HCT116 (cell line): ENCODE data around the gene OR2T10. TPM values are rescaled to one million over a fixed set of nuclear protein-coding genes. Genes with fewer than 3 reads are reported as not detected.

Experiments used
- ATAC-seq: fragments of 200-7000 bp; cut with Tn5 transposase; 2 replicates; pipeline ENCODE4 v1.9.1; 2020; ENCODE audit warnings: mild to moderate bottlenecking, moderate library complexity
- BruUV-seq: library from RNA; stranded (reverse); fragments of 400-500 nt; replicated peaks from 2 replicates; lab custom pipeline; 2021; lab: Mats Ljungman, UMichigan
- CTCF ChIA-PET: fragments of 300-600 bp; sonication (Branson Sonifier 250); formaldehyde crosslinking; loops from one replicate; lab custom pipeline; 2021; ENCODE audit warnings: antibody characterized with exemption; lab: Charles Lee
- POLR2A ChIA-PET: fragments of 300-600, 350-600 bp; sonication (Branson Sonifier 250); formaldehyde crosslinking; loops from one replicate; lab custom pipeline; 2021; ENCODE audit warnings: antibody characterized with exemption; lab: Charles Lee
- RAD21 ChIA-PET, 2 experiments: fragments of 300-600 bp; sonication (Branson Sonifier 250); formaldehyde crosslinking; loops; one replicate each; lab custom pipeline; 2023; ENCODE audit warnings: low total read pairs in 2 of 2; ENCODE audit not compliant: uncharacterized antibody in 2 of 2, unreplicated experiment in 2 of 2, low non-redundant PET in 1 of 2; lab: Charles Lee
- DNase-seq: peaks from one replicate; pipeline ENCODE4 v3.0.0-alpha.2; 2010; ENCODE audit warnings: low read depth, low spot score
- H2AFZ ChIP-seq: fragments of 200-600 bp; shearing (Covaris generic), sonication (generic); 2 replicates; pipeline ENCODE4 v1.6.1; 2017; ENCODE audit warnings: low read depth, mixed run types, mixed read lengths, antibody characterized with exemption, low read length; ENCODE audit not compliant: poor library complexity, severe bottlenecking
- H3K27ac ChIP-seq: 2 replicates; pipeline ENCODE4 v1.5.1; 2012; ENCODE audit warnings: low read depth, low read length
- H3K27me3 ChIP-seq: fragments of 200-600 bp; sonication (generic); 2 replicates; pipeline ENCODE4 v1.6.1; 2016; ENCODE audit warnings: mixed run types, low read length, mixed read lengths; ENCODE audit not compliant: insufficient read depth
- H3K36me3 ChIP-seq, 2 experiments: fragments of 200-500 bp in 1 of 2; fragments of 200-600 bp in 1 of 2; sonication (Bioruptor generic) in 1 of 2; sonication (generic) in 1 of 2; 2 replicates each; pipeline versions ENCODE4 v1.5.1 to v1.6.1; 2014 to 2016; ENCODE audit warnings: low read length in 2 of 2, inconsistent platforms in 1 of 2, mixed read lengths in 1 of 2, mixed run types in 1 of 2; ENCODE audit not compliant: insufficient read depth in 2 of 2, control insufficient read depth in 1 of 2
- H3K4me1 ChIP-seq, 2 experiments: fragments of 200-600 bp in 1 of 2; sonication (generic) in 1 of 2; 2 replicates each; pipeline versions ENCODE4 v1.5.1 to v1.6.1; 2012 to 2017; ENCODE audit warnings: low read length in 2 of 2, inconsistent platforms in 1 of 2, mild to moderate bottlenecking in 1 of 2, mixed read lengths in 1 of 2, mixed run types in 1 of 2, moderate library complexity in 1 of 2; ENCODE audit not compliant: insufficient read depth in 2 of 2, control insufficient read depth in 1 of 2
- H3K4me2 ChIP-seq: fragments of 200-600 bp; sonication (generic); 2 replicates; pipeline ENCODE4 v1.6.1; 2017; ENCODE audit warnings: mixed run types, low read length, mixed read lengths
- H3K4me3 ChIP-seq, 2 experiments: fragments of 200-600 bp in 1 of 2; sonication (generic) in 1 of 2; replicated peaks in 1 of 2; 2 replicates each; pipeline ENCODE4 v1.5.1; 2011 to 2016; ENCODE audit warnings: low read length in 2 of 2, control low read depth in 1 of 2, low read depth in 1 of 2, mild to moderate bottlenecking in 1 of 2, mixed read lengths in 1 of 2, mixed run types in 1 of 2
- H3K79me2 ChIP-seq: fragments of 200-600 bp; sonication (generic); 2 replicates; pipeline ENCODE4 v1.6.1; 2017; ENCODE audit warnings: mild to moderate bottlenecking, mixed run types, low read length, moderate library complexity, mixed read lengths; ENCODE audit not compliant: insufficient read depth
- H3K9ac ChIP-seq: fragments of 200-600 bp; sonication (generic); 2 replicates; pipeline ENCODE4 v1.6.1; 2016; ENCODE audit warnings: low read length, mixed read lengths
- H3K9me2 ChIP-seq: fragments of 200-600 bp; sonication (generic), shearing (Covaris generic); 2 replicates; pipeline ENCODE4 v1.6.1; 2017; ENCODE audit warnings: mixed run types, mild to moderate bottlenecking, moderate library complexity; ENCODE audit not compliant: insufficient read depth
- H3K9me3 ChIP-seq, 2 experiments: fragments of 200-500 bp in 1 of 2; fragments of 200-600 bp in 1 of 2; sonication (Bioruptor generic) in 1 of 2; sonication (generic) in 1 of 2; 2 replicates each; pipeline ENCODE4 v1.6.1; 2014 to 2017; ENCODE audit warnings: low read length in 2 of 2, mixed read lengths in 2 of 2, inconsistent platforms in 1 of 2, low read depth in 1 of 2, mild to moderate bottlenecking in 1 of 2, mixed run types in 1 of 2, moderate library complexity in 1 of 2; ENCODE audit not compliant: control insufficient read depth in 1 of 2, insufficient read depth in 1 of 2
- H4K20me1 ChIP-seq: fragments of 200-600 bp; sonication (generic), shearing (Covaris generic); 2 replicates; pipeline ENCODE4 v1.6.1; 2017; ENCODE audit warnings: mixed run types, mild to moderate bottlenecking, moderate library complexity; ENCODE audit not compliant: insufficient read depth
- CBX3 ChIP-seq: IDR thresholded peaks from 2 replicates; pipeline ENCODE4 v1.6.1; 2012; ENCODE audit warnings: low read depth
- CEBPB ChIP-seq: IDR thresholded peaks from 2 replicates; pipeline ENCODE4 v1.6.1; 2012; ENCODE audit warnings: low read depth
- EGR1 ChIP-seq: IDR thresholded peaks from 2 replicates; pipeline ENCODE4 v1.6.1; 2012; ENCODE audit warnings: low read depth
- JUND ChIP-seq: IDR thresholded peaks from 2 replicates; pipeline ENCODE4 v1.6.1; 2012
- POLR2AphosphoS5 ChIP-seq: IDR thresholded peaks from 2 replicates; pipeline ENCODE4 v1.6.1; 2011; ENCODE audit warnings: mild to moderate bottlenecking, low read depth, low read length, moderate library complexity
- RAD21 ChIP-seq: IDR thresholded peaks from 2 replicates; pipeline ENCODE4 v1.6.1; 2012; ENCODE audit warnings: low read depth, mild to moderate bottlenecking
- SP1 ChIP-seq: IDR thresholded peaks from 2 replicates; pipeline ENCODE4 v1.6.1; 2012; ENCODE audit warnings: low read depth
- SRF ChIP-seq: IDR thresholded peaks from 2 replicates; pipeline ENCODE4 v1.6.1; 2012; ENCODE audit warnings: low read depth
- ZFX ChIP-seq: fragments of 450-650 bp; IDR thresholded peaks from 2 replicates; pipeline ENCODE4 v1.6.1; 2017
- ZNF274 ChIP-seq: fragments of 200-500 bp; sonication (Bioruptor generic); IDR thresholded peaks from 2 replicates; pipeline ENCODE4 v1.6.1; 2014; ENCODE audit warnings: mild to moderate bottlenecking, low read depth, low read length, inconsistent platforms
- intact Hi-C: fragments of 100-400 bp; cut with micrococcal nuclease; formaldehyde crosslinking; loops from 2 replicates; pipeline ENCODE4 v1.10.0; 2022
- total RNA-seq: library from RNA; stranded (reverse); gene quantifications from one replicate; pipeline ENCODE4 v1.2.1, GENCODE V29; 2021; ENCODE audit not compliant: unreplicated experiment
- TF ChIP-seq, protein P1 (sequence below): IDR thresholded peaks from 2 replicates; pipeline ENCODE4 v1.6.1; 2012; ENCODE audit warnings: low read depth
- TF ChIP-seq, protein P2 (sequence below), 3 experiments: fragments of 200-600 bp in 1 of 3; sonication (generic) in 1 of 3; IDR thresholded peaks in 2 of 3; conservative IDR thresholded peaks in 1 of 3; 2 replicates each; pipeline ENCODE4 v1.5.1; 2012 to 2017; ENCODE audit warnings: low read depth in 2 of 3, low read length in 2 of 3, antibody characterized with exemption in 1 of 3, borderline replicate concordance in 1 of 3, control low read depth in 1 of 3, mild to moderate bottlenecking in 1 of 3, mixed read lengths in 1 of 3, mixed run types in 1 of 3, moderate library complexity in 1 of 3; ENCODE audit not compliant: insufficient read depth in 1 of 3
- TF ChIP-seq, protein P3 (sequence below): IDR thresholded peaks from 2 replicates; pipeline ENCODE4 v1.6.1; 2012

The OR2T10 gene
- total RNA-seq, 1 experiment from 2014 or later, result not detected

DNA sequence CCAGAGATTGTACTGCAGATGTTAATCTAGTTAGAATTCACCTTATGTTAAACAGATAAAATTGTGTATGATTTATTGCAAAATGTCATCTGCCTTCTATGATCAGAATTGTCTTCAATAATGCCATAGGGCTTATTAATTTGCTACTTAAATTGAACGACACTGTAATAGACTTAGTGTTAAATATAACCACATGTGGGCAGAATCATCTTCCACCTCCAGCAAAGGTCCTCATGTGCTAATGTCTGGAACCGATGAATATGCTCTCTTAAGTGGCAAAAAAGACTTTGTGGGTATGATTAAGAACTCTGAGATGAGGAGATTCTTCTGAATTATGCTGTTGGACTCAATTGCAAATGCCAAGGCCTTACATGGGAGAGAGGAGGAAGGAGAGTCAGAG is 33.1 kb upstream of the OR2T10 start:
- no peak overlapping the region for H3K9ac ChIP-seq
- BruUV-seq, result no TSS peak
- ChIA-PET CTCF (no interaction called here), POLR2A (no interaction called here), RAD21 (no interaction called here)
- no peaks in the 10 kb centered on the region for H3K9me2 ChIP-seq
- no peak for ATAC-seq
- no peaks in the 10 kb centered on the region for H3K79me2 ChIP-seq
- no peak for DNase-seq
- H3K9me3 ChIP-seq, result no peaks in the 10 kb centered on the region
- H3K4me1 ChIP-seq, result no peaks in the 10 kb centered on the region
- H3K27ac ChIP-seq, result no peak overlapping the region
- H3K4me3 ChIP-seq, result no peak overlapping the region
- no peak overlapping the region for H3K4me2 ChIP-seq
- H2AFZ ChIP-seq, result no peak overlapping the region
- TF ChIP-seq ZNF274 (no peak), JUND (no peak), SRF (no peak), CEBPB (no peak), EGR1 (no peak), ZFX (no peak), RAD21 (no peak), POLR2AphosphoS5 (no peak), CBX3 (no peak), SP1 (no peak)
- TF ChIP-seq, protein P1, sequence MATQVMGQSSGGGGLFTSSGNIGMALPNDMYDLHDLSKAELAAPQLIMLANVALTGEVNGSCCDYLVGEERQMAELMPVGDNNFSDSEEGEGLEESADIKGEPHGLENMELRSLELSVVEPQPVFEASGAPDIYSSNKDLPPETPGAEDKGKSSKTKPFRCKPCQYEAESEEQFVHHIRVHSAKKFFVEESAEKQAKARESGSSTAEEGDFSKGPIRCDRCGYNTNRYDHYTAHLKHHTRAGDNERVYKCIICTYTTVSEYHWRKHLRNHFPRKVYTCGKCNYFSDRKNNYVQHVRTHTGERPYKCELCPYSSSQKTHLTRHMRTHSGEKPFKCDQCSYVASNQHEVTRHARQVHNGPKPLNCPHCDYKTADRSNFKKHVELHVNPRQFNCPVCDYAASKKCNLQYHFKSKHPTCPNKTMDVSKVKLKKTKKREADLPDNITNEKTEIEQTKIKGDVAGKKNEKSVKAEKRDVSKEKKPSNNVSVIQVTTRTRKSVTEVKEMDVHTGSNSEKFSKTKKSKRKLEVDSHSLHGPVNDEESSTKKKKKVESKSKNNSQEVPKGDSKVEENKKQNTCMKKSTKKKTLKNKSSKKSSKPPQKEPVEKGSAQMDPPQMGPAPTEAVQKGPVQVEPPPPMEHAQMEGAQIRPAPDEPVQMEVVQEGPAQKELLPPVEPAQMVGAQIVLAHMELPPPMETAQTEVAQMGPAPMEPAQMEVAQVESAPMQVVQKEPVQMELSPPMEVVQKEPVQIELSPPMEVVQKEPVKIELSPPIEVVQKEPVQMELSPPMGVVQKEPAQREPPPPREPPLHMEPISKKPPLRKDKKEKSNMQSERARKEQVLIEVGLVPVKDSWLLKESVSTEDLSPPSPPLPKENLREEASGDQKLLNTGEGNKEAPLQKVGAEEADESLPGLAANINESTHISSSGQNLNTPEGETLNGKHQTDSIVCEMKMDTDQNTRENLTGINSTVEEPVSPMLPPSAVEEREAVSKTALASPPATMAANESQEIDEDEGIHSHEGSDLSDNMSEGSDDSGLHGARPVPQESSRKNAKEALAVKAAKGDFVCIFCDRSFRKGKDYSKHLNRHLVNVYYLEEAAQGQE, result no peak
- TF ChIP-seq, protein P2, sequence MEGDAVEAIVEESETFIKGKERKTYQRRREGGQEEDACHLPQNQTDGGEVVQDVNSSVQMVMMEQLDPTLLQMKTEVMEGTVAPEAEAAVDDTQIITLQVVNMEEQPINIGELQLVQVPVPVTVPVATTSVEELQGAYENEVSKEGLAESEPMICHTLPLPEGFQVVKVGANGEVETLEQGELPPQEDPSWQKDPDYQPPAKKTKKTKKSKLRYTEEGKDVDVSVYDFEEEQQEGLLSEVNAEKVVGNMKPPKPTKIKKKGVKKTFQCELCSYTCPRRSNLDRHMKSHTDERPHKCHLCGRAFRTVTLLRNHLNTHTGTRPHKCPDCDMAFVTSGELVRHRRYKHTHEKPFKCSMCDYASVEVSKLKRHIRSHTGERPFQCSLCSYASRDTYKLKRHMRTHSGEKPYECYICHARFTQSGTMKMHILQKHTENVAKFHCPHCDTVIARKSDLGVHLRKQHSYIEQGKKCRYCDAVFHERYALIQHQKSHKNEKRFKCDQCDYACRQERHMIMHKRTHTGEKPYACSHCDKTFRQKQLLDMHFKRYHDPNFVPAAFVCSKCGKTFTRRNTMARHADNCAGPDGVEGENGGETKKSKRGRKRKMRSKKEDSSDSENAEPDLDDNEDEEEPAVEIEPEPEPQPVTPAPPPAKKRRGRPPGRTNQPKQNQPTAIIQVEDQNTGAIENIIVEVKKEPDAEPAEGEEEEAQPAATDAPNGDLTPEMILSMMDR (IDR thresholded peaks at IDR 0.05 in 2 of 3, conservative IDR thresholded peaks at IDR 0.05 in 1 of 3; ENCODE audit: borderline replicate concordance in 1 of 3, insufficient read depth in 1 of 3, low read depth in 2 of 3, low read length in 2 of 3), result no peak
- TF ChIP-seq, protein P3, sequence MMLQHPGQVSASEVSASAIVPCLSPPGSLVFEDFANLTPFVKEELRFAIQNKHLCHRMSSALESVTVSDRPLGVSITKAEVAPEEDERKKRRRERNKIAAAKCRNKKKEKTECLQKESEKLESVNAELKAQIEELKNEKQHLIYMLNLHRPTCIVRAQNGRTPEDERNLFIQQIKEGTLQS, result no peak
- TF ChIP-seq, all 23 proteins: peak for 0
- no peaks in the 10 kb centered on the region for H3K36me3 ChIP-seq
- no peaks in the 10 kb centered on the region for H4K20me1 ChIP-seq
- no peaks in the 10 kb centered on the region for H3K27me3 ChIP-seq
- intact Hi-C loops, result loop anchor here (5.0 kb wide), 1 partner anchor 173 kb away; no protein-coding TSS in a partner anchor
